Right atrium auricular region (tissue), 2 donors: Measurements from ENCODE around the gene PCDH1. TPM values are rescaled to one million over a fixed set of nuclear protein-coding genes. Genes with fewer than 3 reads are reported as not detected.

Experiments used
- DNase-seq: peaks from one replicate; pipeline ENCODE4 v3.0.0-alpha.2; 2019; ENCODE audit warnings: low spot score
- H3K27ac ChIP-seq, 2 donors: fragments of 200-600 bp; sonication (generic); 1 replicate in 1 of 2; 2 replicates in 1 of 2; pipeline ENCODE4 v1.5.1; 2016 to 2019
- H3K27me3 ChIP-seq, 2 donors: fragments of 200-600 bp; sonication (generic); one replicate each; pipeline versions ENCODE4 v1.5.1 to v1.6.0; 2017 to 2019
- H3K36me3 ChIP-seq: fragments of 200-600 bp; sonication (generic); one replicate; pipeline ENCODE4 v1.5.1; 2016
- H3K4me1 ChIP-seq, 2 donors: fragments of 200-600 bp; sonication (generic); one replicate each; pipeline versions ENCODE4 v1.5.1 to v1.6.0; 2017 to 2019
- H3K4me3 ChIP-seq, 2 donors: fragments of 200-600 bp; sonication (generic); 1 replicate in 1 of 2; 2 replicates in 1 of 2; pipeline ENCODE4 v1.5.1; 2017 to 2019; ENCODE audit warnings: mild to moderate bottlenecking in 1 of 2, moderate library complexity in 1 of 2
- H3K9me3 ChIP-seq, 2 donors: fragments of 200-600 bp; sonication (generic); one replicate each; pipeline ENCODE4 v1.5.1; 2019
- total RNA-seq, 2 donors: library from RNA; depleted of rRNA; stranded (reverse); fragments of >200 nt; gene quantifications; one replicate each; pipeline ENCODE4 v1.1.0, GENCODE V29; 2016
- TF ChIP-seq, protein P1 (sequence below), 2 donors: fragments of 200-600 bp; sonication (generic); IDR thresholded peaks; one replicate each; pipeline ENCODE4 v1.5.1; 2019; ENCODE audit warnings: antibody characterized with exemption in 2 of 2

Gene PCDH1
- total RNA-seq, 2 donors from 2014 or later = 22.1 to 25.3 TPM

DNA sequence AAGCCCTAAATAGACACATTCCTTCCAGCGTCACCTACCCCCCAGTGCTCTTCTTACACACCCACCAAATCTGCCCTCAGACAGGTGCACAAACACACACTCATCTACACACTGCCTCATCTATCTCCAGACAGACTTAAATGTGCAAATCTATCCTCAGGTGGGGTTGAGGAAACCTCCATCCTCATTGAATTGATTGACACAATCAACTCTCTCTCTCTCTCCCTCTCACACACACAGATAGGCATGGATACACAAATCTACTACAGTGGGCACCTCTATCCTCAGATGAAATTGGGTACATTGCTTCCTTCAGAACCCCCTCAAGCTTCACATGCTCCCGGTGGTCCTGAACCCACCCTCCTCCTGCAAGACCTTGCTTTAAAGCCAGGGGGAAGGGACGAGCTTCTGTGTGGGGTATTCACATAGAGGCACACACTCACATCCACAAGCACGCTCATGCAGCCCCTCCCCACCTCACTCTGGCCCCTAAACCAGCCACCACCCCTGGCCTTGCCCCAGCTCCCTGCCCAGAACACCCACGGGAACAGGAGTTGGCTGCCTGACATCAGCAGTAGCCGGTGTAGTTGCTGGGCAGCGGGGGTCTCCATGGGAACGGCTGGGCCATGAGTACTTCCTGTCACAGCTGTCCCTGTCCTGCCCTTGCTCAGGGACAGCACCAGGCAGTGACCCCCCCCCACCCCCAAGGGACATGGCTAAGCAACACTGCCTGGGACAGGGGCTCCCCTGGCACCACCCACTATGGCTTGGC, 22.8 kb downstream of the PCDH1 start:
- no peak for DNase-seq
- H3K9me3 ChIP-seq = no peaks in the 10 kb centered on the region
- TF ChIP-seq, protein P1, sequence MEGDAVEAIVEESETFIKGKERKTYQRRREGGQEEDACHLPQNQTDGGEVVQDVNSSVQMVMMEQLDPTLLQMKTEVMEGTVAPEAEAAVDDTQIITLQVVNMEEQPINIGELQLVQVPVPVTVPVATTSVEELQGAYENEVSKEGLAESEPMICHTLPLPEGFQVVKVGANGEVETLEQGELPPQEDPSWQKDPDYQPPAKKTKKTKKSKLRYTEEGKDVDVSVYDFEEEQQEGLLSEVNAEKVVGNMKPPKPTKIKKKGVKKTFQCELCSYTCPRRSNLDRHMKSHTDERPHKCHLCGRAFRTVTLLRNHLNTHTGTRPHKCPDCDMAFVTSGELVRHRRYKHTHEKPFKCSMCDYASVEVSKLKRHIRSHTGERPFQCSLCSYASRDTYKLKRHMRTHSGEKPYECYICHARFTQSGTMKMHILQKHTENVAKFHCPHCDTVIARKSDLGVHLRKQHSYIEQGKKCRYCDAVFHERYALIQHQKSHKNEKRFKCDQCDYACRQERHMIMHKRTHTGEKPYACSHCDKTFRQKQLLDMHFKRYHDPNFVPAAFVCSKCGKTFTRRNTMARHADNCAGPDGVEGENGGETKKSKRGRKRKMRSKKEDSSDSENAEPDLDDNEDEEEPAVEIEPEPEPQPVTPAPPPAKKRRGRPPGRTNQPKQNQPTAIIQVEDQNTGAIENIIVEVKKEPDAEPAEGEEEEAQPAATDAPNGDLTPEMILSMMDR (IDR thresholded peaks at IDR 0.05) = no peak
- peaks cover 0 to 29% of the 10 kb centered on the region in 2 donors for H3K4me1 ChIP-seq
- H3K36me3 ChIP-seq = no peaks in the 10 kb centered on the region
- H3K4me3 ChIP-seq = no peak overlapping the region
- no peaks in the 10 kb centered on the region for H3K27me3 ChIP-seq
- no peak overlapping the region for H3K27ac ChIP-seq

DNA sequence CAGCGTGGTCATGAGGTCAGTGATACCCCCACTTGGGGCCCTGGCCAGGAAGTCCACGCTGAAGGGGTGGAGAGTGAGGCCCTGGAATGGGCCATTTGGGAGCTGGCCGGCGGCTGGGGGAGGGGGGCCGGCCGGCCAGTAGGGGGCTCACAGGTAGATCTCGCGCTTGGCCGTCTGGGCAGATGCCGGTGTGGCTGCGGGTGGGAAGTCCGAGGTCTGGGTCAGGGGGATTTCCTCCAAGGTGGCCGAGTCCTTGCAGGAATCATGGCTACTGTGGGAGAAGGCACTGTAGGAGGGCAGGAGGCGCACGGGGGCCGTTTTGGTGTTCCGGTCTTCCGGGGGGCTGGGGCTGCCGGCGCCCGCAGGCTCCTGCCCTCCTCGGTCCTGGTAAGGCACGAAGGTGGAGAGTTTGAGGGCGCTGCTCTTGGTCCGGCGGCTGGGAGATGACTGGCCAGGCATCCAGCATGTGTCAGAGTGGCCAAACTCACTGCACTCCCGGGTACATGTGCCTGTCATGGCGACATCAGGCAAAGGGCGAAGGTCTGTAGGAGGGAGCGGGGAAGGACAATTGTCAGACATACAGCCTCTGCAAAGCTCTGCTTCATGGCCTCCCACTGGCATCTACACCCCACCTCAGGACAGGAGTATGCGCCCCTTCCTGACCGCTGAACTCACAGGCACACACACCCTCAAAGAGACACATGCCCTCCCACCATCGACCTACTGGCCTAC, 24.1 kb downstream of the PCDH1 start:
- DNase-seq = no peak
- Histone ChIP-seq H3K9me3 (no peaks in the 10 kb centered on the region), H3K36me3 (no peaks in the 10 kb centered on the region), H3K4me3 (no peak overlapping the region), H3K27ac (no peak overlapping the region), H3K4me1 (peaks cover 0 to 34% of the 10 kb centered on the region in 2 donors), H3K27me3 (no peaks in the 10 kb centered on the region)
- TF ChIP-seq, protein P1 (IDR thresholded peaks at IDR 0.05) = no peak

DNA sequence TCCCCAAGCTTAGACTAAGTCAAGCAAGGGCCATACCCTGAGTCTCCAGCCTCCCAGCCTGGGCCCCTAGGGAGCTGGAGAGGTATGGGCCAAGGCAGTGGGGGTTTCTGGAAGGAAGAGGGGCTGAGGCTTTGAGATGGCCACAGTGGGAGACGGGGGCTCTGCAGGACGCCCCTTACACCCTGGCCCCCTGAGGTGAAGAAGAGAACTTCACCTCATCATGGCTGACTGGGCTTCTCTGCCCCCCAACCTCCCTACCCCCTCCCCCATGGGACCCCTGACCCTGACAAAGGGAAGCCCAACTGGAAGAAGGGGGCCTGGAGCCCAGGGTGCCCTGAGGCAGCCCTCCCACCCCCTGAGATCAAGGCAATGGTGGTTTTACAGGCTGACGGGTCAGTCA, 25.8 kb downstream of the PCDH1 start:
- Histone ChIP-seq H3K36me3 (no peaks in the 10 kb centered on the region), H3K27ac (no peak overlapping the region), H3K4me3 (no peak overlapping the region), H3K27me3 (no peaks in the 10 kb centered on the region), H3K4me1 (peaks cover 0 to 43% of the 10 kb centered on the region in 2 donors), H3K9me3 (no peaks in the 10 kb centered on the region)
- TF ChIP-seq, protein P1 (IDR thresholded peaks at IDR 0.05) = no peak
- DNase-seq = no peak

DNA sequence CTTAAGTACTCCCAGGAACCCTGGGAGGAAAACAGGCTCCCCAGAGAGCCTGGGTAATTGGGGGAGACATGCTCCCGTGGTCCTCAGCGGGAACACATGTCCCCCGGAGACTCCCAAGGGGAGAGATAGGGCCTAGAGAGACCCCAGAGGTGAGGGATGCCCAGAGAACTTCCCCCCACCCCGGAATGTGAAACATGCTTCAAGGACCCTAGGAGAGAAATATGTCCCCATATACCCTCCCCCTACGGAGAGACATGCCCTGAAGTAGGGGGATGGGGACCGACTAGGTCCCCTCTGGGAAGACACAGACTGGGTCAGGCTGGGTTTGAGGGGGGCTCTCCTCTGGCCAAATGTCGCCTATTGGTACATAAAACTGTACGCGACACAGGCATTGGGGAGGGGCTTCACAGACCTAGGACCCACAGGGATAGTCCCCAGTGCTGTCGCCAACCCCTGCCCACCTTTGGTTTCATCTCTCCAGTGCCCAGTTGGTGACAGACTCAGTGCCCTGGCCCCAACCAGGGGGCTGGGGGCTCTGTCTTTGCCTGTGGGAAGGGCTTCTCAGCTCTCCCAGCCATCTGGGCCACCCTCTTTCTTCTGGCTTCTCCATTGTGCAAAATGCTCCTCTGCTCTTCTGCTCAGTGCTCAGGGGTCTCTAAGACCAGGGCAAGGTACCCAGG, 26.9 kb downstream of the PCDH1 start:
- Histone ChIP-seq H3K27ac (peak overlapping the region; percentile 84 to 94), H3K4me1 (peaks cover 0 to 42% of the 10 kb centered on the region in 2 donors), H3K4me3 (peak overlapping the region in 1 of 2 donors; percentile 68), H3K36me3 (no peaks in the 10 kb centered on the region), H3K27me3 (no peaks in the 10 kb centered on the region), H3K9me3 (no peaks in the 10 kb centered on the region)
- no peak for DNase-seq
- TF ChIP-seq, protein P1 (IDR thresholded peaks at IDR 0.05) = no peak

DNA sequence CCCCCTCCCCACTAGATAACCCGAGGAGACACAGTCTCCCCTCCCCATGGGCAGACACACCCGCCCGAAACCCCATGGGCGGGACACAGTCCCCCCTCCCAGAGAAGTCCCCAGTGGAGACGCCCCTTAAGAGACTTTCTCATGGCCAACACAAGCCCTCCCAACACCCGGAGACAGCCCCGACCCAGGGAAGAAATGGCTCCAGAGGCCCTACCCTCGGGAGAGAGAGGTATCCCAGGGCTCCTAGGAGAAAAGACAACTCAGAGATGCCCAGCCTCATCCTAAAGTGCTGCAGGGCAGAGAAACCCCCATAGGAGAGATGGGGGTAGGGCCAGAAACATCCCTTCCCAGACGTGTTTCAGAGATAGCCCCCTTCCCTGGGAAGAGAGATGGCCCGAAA, 27.4 kb downstream of the PCDH1 start:
- Histone ChIP-seq H3K36me3 (no peaks in the 10 kb centered on the region), H3K4me3 (peak overlapping the region; percentile 48 to 68), H3K4me1 (peaks cover 0 to 41% of the 10 kb centered on the region in 2 donors), H3K27me3 (peaks cover 0 to 2% of the 10 kb centered on the region in 2 donors), H3K9me3 (no peaks in the 10 kb centered on the region), H3K27ac (peak overlapping the region; percentile 84 to 94)
- TF ChIP-seq, protein P1 (IDR thresholded peaks at IDR 0.05) = no peak
- DNase-seq = no peak
